D721Med (cell line): ENCODE results near the gene IQGAP3.
A peak's percentile ranks its signal among the peaks of the same experiment; 100 is the strongest.

Experiments used
- DNase-seq: peaks from one replicate; pipeline ENCODE4 v3.0.0; 2011; ENCODE audit warnings: low spot score; ENCODE audit not compliant: insufficient read length
- FAIRE-seq: peaks from 2 replicates; lab custom pipeline; 2011; peaks lifted over from hg19 to GRCh38; lab: Jason Lieb, UNC
- CTCF ChIP-seq: IDR thresholded peaks from 2 replicates; pipeline ENCODE4 v1.5.1; 2012; ENCODE audit warnings: mild to moderate bottlenecking, control low read depth; ENCODE audit not compliant: insufficient read depth; ENCODE audit errors: missing control alignments

Gene IQGAP3

GRCh38 chr1:156586892-156587477 is 14.6 kb upstream of the IQGAP3 start:
- DNase-seq: peak; percentile 10
- no peak for TF ChIP-seq CTCF
- FAIRE-seq: no peak

GRCh38 chr1:156586323-156586722 is 14.0 kb upstream of the IQGAP3 start:
- no peak for DNase-seq
- TF ChIP-seq CTCF: no peak
- no peak for FAIRE-seq

- DNase-seq: no peak
- FAIRE-seq: no peak
- TF ChIP-seq CTCF: peak; percentile 60
Observed at GRCh38 chr1:156584813-156585212, 12.4 kb upstream of the IQGAP3 start.

GRCh38 chr1:156583821-156584622 is 11.7 kb upstream of the IQGAP3 start:
- FAIRE-seq: peak; percentile 94
- DNase-seq: peak; percentile 94
- peak; percentile 99 for TF ChIP-seq CTCF

- no peak for TF ChIP-seq CTCF
- DNase-seq: no peak
- no peak for FAIRE-seq
Observed at GRCh38 chr1:156582388-156583017, 10.1 kb upstream of the IQGAP3 start.

- FAIRE-seq (no peak), DNase-seq (no peak)
- no peak for TF ChIP-seq CTCF
Observed at GRCh38 chr1:156581661-156582387, 9.5 kb upstream of the IQGAP3 start.
